GM19351 (cell line): Measurements from ENCODE around the gene TBC1D3E.
"Not testable (repeated sequence)": the region's sequence is repeated elsewhere in the genome, so short reads cannot be mapped to it uniquely, and the experiment has no call there.

Experiments
- ATAC-seq: cut with Tn5 transposase; IDR thresholded peaks from one replicate; pipeline ENCODE4 v1.9.1; 2021; ENCODE audit warnings: mild to moderate bottlenecking, moderate library complexity; ENCODE audit not compliant: unreplicated experiment

Gene TBC1D3E

GRCh38 chr17:38127651-38128050 lies at the start of gene TBC1D3E:
TSS of gene TBC1D3E (plus strand) at chr17:38127951. CDS start at chr17:38129496, 1,545 bp downstream.
- ATAC-seq, result not testable (repeated sequence)

- not testable (repeated sequence) for ATAC-seq
Observed at GRCh38 chr17:38087344-38087743, 40.4 kb upstream of the TBC1D3E start.

- ATAC-seq, result not testable (repeated sequence)
Observed at GRCh38 chr17:38088120-38088519, 39.6 kb upstream of the TBC1D3E start.

GRCh38 chr17:38094059-38094694 lies 33.6 kb upstream of the TBC1D3E start:
- not testable (repeated sequence) for ATAC-seq

- ATAC-seq, result not testable (repeated sequence)
Observed at GRCh38 chr17:38099262-38099661, 28.5 kb upstream of the TBC1D3E start.

GRCh38 chr17:38119829-38120228 lies 7.9 kb upstream of the TBC1D3E start:
- not testable (repeated sequence) for ATAC-seq

GRCh38 chr17:38134860-38135259 lies 7.1 kb downstream of the TBC1D3E start:
- not testable (repeated sequence) for ATAC-seq
